ENCODE results near the gene CACNG8.

The CACNG8 gene

DNA sequence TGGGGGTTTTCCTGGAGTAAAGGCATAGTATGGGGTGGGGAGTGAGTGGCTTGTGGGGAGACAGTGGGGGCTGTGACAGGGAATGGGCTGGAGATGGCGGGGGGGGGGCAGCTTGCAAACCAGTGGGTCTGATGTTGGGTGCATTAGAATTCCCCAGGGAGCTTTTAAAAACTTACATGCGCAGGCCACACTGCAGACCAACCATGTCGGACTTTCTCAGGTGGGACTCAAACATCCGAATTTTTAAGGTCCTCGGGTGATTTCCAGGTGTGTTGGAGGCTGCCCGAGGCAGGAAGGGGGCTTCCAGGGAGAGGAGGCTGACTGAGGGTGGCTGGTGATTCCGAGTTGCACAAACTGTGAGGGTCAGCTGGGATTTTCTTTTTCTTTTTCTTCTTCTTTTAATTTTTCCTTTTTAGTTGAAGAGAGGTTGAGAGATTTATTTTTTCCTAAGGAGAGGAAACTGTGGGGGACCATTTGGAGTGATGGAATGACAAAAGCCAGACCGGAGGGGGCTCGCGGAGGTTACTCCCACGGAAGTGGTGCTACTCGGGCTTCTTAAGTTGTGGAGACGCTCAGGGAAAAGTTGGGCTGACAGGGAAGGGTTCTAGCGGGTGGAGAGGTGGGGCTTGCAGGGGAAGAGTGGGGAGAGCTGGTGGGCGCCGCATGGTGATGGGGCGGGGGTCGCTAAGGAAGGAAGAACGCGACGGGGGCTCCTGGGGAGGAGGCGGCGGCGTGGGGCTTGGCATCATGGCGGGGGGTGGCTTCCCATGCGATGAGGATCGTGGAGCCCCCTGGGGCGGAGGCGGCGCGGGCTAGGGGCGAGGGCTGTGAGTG, 997 bp upstream of the CACNG8 start:
- DNase-seq (ENCODE audit: extremely low read depth in 1 of 2, low read depth in 1 of 2), result no peak

DNA sequence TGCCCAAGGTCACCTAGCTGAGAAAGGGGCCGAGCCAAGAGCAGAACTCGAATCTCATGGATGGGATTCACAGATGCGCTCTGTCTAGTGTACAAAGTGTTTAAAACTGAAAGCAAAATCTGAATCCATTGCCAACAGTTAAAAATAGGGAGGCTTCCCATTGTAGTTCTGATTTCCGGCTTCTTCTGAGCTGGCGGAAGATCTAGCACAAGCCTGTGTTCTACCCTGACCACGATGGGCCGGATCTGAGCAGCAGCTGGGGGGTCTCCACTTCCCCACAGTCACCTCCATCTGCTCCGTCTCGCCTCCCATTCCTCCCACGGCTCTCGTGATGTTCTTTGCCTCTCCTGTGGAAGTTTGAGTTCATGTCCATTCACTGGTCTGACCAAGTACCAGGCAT, 2.4 kb downstream of the CACNG8 start:
- no peak for DNase-seq (ENCODE audit: extremely low read depth in 1 of 2, low read depth in 1 of 2)

DNA sequence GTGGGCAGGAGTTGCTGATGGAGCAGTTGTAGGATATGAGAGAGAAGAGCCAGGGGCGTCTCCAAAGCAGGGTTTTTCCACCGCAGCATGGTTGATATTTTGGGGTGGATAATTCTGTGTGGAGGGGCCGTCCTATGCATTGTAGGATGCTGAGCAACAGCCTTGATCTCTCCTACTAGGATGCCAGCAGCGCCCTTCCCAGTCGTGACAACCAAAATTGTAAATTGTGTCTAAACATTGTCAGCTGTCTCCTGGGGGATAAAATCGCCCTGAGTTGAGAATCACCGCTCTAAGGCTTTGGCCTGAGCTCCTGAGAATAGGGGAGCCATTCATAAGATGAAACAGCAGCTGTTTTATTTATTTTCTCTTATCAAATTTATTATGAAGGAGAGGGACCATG, 4.2 kb downstream of the CACNG8 start:
- no peak for DNase-seq (ENCODE audit: extremely low read depth in 1 of 2, low read depth in 1 of 2)

GRCh38 chr19:53969366-53969765, 6.6 kb downstream of the CACNG8 start:
- no peak for DNase-seq (ENCODE audit: extremely low read depth in 1 of 2, low read depth in 1 of 2)

- DNase-seq (ENCODE audit: extremely low read depth in 1 of 2, low read depth in 1 of 2), result no peak
Measured at GRCh38 chr19:53971673-53972072, 8.9 kb downstream of the CACNG8 start.

GRCh38 chr19:53977429-53977990, 14.8 kb downstream of the CACNG8 start:
- peak; percentile 12 to 36 for DNase-seq (ENCODE audit: extremely low read depth in 1 of 2, low read depth in 1 of 2)

DNA sequence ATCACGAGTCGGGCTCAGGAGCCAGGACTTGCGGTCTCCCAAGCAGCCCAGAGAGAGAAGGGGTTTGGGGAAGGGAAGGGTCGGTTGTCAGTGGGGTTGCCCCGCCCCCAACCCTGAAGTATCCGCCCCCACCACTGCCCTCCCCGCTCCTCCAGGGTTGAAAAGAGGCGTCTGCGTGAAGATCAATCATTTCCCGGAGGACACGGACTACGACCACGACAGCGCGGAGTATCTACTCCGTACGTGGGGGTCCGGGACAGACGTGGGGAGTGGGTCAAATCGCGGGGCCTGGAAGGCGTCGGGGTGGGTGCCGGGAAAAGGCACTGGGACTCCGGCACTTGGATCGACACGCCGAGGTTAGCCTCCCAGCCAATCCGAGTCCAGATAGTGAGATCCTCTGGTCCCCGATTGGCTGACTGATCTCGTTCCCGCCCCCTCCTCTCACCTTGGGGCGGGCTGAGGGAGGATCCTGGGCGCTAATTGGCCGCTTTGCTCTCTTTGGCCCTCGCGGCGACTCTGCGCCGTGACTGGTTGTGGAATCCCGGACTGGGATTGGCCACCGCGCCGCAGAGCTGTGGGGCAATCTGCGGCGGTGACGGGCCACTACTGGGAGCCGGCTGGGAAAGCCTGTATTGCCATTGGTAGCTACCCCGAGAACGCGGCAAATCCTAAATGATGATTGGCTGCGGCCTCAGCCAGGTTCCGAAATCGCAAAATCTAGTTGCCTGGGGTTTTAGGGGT, 15.4 kb downstream of the CACNG8 start:
- DNase-seq (ENCODE audit: extremely low read depth in 1 of 2, low read depth in 1 of 2), result no peak

GRCh38 chr19:53978975-53979801, 16.5 kb downstream of the CACNG8 start:
- no peak for DNase-seq (ENCODE audit: extremely low read depth in 1 of 2, low read depth in 1 of 2)

DNA sequence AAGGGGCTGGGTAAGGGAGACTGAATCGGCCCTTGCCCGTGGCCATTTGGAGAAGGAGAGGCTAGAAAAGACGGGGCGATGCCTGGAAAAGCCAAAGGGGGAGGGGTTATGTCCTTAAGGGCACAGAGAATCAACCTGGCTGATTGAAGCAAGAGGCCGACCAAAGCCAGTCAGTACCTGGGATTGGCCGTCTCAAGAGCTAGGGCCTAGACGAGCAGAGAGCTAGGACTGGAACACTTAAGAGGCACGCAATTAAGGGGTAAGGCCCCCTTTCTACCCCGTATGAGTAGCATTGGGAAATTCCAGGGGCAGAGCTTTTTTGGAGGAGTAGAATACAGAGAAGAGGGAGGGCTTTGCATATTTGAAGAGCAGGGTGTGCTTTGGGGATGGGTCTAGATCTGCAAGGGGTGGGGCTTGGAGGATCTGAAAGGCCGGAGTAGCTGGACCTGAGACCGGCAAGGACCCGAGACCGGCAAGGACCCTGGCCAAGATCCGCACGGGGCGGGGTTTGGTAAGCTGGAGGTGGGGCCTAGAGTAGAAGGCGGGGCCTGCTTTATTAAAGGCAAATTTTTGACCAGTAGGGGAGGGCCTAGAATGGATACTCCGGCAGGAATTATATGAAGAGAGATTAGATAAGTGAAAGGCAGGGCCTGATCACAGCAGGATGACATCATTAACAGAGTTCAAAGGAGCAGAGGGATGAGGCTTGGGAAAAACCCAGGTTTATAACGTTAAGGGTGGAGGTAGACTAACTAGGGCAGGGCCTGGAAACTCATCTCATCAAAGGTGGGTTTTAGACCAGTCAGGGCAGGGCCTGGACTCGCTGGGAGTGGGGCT, 18.0 kb downstream of the CACNG8 start:
- DNase-seq (ENCODE audit: extremely low read depth in 1 of 2, low read depth in 1 of 2), result no peak

- DNase-seq (ENCODE audit: extremely low read depth in 1 of 2, low read depth in 1 of 2), result no peak
Measured at GRCh38 chr19:53981376-53981951, 18.7 kb downstream of the CACNG8 start.

DNA sequence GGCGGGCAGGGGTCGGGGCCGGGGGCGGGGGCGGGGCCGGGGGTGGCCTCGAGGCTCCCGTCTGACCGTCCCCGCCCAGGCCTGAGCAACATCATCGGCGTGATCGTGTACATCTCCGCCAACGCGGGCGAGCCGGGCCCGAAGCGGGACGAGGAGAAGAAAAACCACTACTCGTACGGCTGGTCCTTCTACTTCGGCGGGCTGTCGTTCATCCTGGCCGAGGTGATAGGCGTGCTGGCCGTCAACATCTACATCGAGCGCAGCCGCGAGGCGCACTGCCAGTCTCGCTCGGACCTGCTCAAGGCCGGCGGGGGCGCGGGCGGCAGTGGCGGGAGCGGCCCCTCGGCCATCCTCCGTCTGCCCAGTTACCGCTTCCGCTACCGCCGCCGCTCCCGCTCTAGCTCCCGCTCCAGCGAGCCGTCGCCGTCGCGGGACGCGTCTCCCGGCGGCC, 19.3 kb downstream of the CACNG8 start:
- no peak for DNase-seq (ENCODE audit: extremely low read depth in 1 of 2, low read depth in 1 of 2)

- no peak for DNase-seq (ENCODE audit: extremely low read depth in 1 of 2, low read depth in 1 of 2)
Measured at GRCh38 chr19:53982611-53983010, 19.9 kb downstream of the CACNG8 start.

- no peak for DNase-seq (ENCODE audit: extremely low read depth in 1 of 2, low read depth in 1 of 2)
Measured at GRCh38 chr19:53983457-53984289, 20.9 kb downstream of the CACNG8 start.

DNA sequence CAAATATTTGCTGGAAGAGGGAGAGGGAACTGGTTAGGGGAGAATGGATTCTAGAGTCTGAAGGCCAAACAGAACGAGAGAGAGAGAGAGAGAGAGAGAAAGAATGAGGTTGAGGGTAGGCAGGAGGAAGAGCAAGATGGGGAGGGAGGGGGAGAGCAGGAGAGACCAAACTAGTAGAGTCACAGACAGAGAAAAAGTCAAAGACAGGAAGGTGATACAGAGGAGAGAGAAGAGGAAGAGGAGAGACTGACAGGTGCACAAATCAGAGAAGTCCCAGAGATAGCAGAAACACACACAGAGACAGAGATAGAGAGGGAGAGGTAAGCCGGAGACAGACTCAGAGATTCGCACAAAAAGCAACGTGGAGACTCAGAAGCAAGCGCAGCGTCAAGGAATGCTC, 23.1 kb downstream of the CACNG8 start:
- no peak for DNase-seq (ENCODE audit: extremely low read depth in 1 of 2, low read depth in 1 of 2)

- no peak for DNase-seq (ENCODE audit: extremely low read depth in 1 of 2, low read depth in 1 of 2)
Measured at GRCh38 chr19:53988981-53989380, 26.2 kb downstream of the CACNG8 start.

DNA sequence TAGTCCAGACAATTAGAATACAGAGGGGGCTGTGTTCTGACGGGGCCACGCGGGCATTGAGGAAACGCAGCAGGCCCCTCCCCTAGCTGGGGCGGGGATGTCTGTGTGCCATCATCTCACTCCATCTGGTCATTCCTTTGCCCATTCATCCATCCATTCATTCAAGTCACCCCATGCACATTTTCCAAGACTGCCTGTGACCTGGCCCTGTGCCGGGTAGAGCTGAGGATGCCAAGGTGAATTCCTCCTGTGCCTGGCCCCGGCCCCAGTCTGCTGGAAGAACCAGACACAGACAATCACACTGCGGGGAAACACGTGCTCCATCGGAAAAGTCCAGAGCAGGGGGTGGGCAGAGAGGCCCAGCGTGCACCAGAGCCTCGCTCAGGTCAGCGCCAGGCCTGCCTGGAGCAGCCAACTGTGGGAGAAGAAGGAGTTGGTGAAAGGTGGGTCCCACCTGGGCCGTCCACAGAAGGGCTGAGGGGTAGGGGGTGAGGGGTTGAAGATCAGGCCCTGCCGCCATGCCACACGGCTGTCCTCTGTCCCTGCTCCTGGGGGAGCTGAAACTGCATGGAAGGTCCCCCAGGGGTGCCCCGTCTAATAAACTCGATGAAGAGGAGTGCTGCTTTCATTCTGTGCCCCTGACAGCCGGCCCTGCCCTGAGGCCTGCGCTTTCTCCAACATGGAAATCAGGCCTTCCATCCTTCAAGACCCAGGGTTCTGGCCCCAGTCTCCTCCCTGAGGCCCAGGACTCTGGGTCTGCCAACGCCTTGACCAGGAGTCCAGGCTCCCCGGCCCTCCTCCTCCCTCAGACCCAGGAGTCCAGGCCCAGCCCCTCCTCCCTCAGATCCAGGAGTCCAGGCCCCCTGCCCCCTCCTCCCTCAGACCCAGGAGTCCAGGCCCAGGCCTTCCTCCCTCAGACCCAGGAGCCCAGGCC, 27.1 kb downstream of the CACNG8 start:
- DNase-seq (ENCODE audit: extremely low read depth in 1 of 2, low read depth in 1 of 2), result no peak

DNA sequence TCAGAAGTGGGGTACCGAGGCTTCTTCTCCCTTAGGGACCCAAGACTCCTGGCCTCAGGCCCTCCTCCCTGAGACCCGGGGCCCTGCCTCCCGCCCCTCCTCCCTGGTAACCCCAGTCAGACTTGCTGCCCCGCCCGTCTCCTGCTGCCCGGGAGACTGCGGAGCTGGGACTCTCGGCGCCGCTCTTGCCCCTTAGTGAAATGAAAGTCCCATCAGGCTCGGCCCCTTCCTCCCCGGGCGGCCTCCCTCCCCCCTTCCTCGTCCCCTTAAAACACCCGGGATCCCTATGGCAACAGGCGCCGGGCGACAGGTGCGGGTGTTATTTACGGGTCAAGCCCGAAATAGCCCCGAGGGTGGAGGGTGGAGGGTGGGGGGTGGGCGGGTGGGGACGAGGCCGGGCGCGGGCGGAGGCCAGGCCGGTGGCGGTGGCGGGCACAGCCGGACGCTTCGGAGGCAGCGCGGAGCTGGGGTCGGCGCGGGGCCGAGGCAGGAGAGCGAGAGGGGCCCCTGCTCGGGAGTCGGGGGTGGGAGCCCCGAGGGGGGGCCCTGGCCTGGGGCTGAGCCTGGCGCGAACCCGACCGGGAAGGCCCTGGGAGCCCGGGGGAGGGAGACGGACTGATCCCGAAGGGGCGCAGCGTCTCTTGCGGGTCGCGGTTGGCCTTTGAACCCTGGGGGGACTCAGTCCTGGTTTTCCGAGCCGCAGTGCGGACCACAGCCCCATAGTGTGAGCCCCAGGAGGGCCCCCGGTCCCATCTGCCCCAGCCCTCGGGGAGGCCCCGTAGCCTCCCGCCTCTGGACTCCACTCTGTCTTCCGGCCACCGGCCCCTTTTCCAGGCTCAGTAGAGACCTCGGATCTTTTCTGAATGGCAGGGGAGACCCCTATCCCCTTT, 28.7 kb downstream of the CACNG8 start, which contains the start of gene CACNG6:
CACNG6 (plus strand) TSS at position 414 of the 890 bp plus-strand sequence. CDS start 1,241 bp downstream, outside the sequence.
- no peak for DNase-seq (ENCODE audit: extremely low read depth in 1 of 2, low read depth in 1 of 2)
